AG04449 (cell line): ENCODE results near the gene ST6GALNAC4.
A peak's percentile ranks its signal among the peaks of the same experiment; 100 is the strongest.

ENCODE experiments used
- CTCF ChIA-PET: fragments of 350-600 bp; formaldehyde crosslinking; extraction: SDS; loops from one replicate; lab custom pipeline; 2021; ENCODE audit warnings: antibody characterized with exemption; lab: Yijun Ruan, JAX
- POLR2A ChIA-PET: fragments of 400-600, 350-600 bp; formaldehyde crosslinking; extraction: SDS; loops from one replicate; lab custom pipeline; 2020; ENCODE audit warnings: antibody characterized with exemption, inconsistent platforms; lab: Yijun Ruan, JAX
- DNase-seq: peaks from one replicate; pipeline ENCODE4 v3.0.0-alpha.2; 2010; ENCODE audit warnings: low read depth, low spot score
- H3K4me3 ChIP-seq: 2 replicates; pipeline ENCODE4 v1.5.1; 2011; ENCODE audit warnings: low read depth, mild to moderate bottlenecking, control low read depth, low read length
- TF ChIP-seq, protein P1 (sequence below): IDR thresholded peaks from one replicate; pipeline ENCODE4 v1.5.1; 2011; ENCODE audit warnings: mild to moderate bottlenecking, moderate library complexity, low read length, control low read depth, inconsistent platforms; ENCODE audit not compliant: insufficient read depth; ENCODE audit errors: missing control alignments

The ST6GALNAC4 gene

DNA sequence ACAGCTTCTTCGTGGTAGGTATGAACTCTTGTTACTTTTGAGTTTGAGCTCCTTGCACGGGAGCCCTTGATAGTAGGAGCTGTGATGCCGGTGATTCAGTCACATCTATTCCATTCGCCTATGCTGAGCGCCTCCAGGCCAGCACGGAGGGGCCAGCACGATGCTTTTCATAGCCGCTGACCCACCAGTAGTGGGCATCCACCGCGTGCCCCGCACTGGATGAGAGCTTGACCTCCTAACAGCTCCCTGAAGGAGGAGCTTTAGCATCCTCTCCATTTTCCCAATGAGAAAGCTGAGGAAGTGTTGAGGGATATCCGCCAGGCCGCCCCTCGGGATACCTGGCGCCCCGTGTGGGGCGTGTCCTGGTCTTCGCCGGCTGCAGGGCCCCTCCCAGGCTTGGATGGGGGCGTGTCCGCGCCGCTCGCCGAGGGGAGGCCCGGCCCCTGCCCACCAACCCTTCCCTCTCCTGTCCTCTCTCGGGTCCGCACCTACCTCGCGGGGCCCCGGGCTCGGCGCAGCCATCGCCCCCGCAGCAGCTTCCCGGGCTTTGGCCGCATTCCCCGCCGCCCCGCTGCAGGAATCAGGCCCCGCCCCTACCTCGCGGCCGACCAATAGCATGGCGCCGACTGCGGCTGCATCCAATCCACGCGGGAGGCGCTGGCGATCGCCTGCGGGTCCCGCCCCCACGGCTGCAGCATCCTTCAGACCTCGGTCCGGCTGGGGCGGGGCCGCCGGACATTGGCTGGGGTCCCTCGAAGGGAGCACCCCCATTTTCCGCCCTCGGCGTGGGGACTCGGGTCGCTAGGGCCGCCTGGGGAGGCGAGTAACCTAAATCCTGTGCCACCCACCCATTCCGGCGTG, 13.6 kb upstream of the ST6GALNAC4 start, which contains the start of gene PIP5KL1:
Gene PIP5KL1, minus strand, starts transcription at position 547 of the 861 bp plus-strand sequence. Its CDS starts 25 bp downstream, at position 522.
- DNase-seq, result no peak
- H3K4me3 ChIP-seq, result peak within 1 kb of the TSS; percentile 70
- ChIA-PET CTCF (interaction anchor here (1.0 to 3.6 kb wide), 6 partner anchors 9 to 187 kb away, joined by 3 to 19 read pairs (median 12); no protein-coding TSS in a partner anchor), POLR2A (no interaction called here)
- TF ChIP-seq, protein P1, sequence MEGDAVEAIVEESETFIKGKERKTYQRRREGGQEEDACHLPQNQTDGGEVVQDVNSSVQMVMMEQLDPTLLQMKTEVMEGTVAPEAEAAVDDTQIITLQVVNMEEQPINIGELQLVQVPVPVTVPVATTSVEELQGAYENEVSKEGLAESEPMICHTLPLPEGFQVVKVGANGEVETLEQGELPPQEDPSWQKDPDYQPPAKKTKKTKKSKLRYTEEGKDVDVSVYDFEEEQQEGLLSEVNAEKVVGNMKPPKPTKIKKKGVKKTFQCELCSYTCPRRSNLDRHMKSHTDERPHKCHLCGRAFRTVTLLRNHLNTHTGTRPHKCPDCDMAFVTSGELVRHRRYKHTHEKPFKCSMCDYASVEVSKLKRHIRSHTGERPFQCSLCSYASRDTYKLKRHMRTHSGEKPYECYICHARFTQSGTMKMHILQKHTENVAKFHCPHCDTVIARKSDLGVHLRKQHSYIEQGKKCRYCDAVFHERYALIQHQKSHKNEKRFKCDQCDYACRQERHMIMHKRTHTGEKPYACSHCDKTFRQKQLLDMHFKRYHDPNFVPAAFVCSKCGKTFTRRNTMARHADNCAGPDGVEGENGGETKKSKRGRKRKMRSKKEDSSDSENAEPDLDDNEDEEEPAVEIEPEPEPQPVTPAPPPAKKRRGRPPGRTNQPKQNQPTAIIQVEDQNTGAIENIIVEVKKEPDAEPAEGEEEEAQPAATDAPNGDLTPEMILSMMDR, result peak; percentile 21

DNA sequence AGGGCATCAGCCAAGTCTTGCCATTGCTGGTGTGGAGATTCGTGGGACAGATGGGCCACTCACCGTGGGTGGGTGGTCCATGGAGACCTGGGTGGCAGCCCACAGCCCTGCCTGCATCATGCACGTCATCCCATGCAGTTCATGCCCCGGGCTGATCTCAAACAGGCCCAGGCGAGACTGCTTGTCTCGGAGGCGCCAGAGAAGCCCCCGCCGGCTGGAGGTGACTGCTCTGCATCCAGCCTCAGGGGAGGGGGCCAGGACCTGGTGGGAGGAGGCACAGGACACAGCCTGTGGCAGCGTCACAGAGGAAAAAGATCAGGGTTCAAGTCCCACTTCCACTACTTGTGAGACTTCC, 12.8 kb upstream of the ST6GALNAC4 start:
- no peak overlapping the region for H3K4me3 ChIP-seq
- ChIA-PET POLR2A (interaction anchor here (0.6 kb wide), 1 partner anchor 37 kb away, joined by 3 read pairs; no protein-coding TSS in a partner anchor), CTCF (interaction anchor here (1.0 to 3.6 kb wide), 6 partner anchors 8 to 188 kb away, joined by 3 to 19 read pairs (median 12); no protein-coding TSS in a partner anchor)
- no peak for DNase-seq
- TF ChIP-seq, protein P1, result no peak

DNA sequence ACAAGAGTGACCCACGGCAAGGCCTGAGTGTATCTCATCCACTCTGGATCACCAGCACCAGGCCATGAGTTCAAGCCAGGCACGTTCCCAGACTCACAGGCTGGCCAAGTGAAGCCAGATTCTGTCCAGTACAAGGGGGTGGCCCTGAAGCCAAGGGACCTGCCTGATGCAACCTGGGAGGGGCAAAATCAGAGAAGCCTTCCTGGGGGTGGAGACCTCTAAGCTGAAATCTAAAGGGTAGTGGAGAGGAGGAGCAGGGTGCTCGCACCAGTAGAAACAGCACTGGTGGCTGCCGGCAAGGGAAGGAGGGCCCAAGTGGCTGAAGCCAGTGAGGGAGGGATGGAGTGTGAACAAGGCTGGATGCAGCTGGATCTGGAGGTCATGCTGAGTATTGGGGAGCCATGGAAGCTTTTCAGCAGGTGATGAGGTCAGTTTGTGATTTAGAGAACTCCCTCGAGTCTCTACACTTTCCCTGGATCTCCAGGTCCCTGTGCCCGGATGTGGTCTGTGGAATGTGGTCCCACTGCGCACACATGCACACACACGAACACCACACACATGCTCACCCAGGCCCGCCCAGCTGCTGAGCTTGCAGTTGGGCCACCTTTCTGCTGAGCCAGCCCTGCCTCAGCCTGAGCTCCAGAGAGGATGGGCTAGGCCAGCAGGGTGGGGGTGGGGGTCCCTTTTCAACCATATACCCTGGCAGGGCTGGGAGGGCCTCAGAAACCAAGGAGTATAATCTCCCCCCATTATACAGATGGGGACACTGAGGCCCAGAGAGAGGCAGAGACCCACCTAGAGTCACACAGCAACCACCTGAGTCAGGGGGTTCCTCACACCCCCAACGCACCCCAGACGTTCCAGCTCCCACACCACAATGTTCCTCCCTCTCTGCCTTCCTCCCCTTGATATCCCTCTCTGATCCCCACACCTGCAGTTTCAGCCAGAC, 12.1 kb upstream of the ST6GALNAC4 start:
- no peak overlapping the region for H3K4me3 ChIP-seq

DNA sequence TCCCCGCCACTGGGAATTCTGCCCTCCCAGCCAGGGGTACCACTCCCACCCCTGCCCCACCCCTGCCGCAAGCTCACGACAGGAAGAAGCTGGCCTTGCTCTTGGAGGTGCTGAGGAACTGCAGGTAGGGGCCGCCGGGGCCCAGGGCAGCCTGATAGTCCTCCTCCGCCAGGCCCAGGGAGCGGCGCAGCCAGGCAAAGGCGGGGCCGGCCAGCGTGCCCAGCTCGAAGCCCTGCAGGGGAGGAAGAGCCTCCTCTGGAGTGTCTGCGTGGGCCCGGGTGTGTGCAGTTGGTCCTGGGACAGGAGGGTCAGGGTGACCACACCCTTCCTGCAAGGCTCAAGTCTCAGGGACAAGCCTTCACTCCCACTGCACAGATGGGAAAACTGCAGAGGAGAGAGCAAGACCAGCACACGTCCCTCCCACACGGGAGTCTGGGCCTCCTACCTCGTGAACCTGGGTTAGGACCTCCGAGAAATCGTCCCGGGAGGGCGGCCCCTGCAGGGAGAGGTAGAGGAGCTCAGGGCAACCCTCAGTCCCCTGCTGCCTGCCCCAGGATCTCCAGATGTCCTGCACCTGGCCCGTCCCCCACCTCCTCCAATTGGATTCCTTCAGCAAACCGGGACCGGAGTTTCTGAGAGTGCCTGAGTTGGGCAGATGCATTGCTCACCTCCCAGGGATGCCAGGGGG, 11.3 kb upstream of the ST6GALNAC4 start:
- DNase-seq, result no peak
- CTCF ChIA-PET, result interaction anchor here (0.7 to 3.6 kb wide), 5 partner anchors 8 to 190 kb away, joined by 3 to 19 read pairs (median 11); no protein-coding TSS in a partner anchor
- POLR2A ChIA-PET, result no interaction called here
- no peak overlapping the region for H3K4me3 ChIP-seq
- TF ChIP-seq, protein P1, result no peak

More for the DNA sequence above, 12.1 kb upstream of the ST6GALNAC4 start:
- POLR2A ChIA-PET, result interaction anchor here (0.6 kb wide), 1 partner anchor 38 kb away, joined by 3 read pairs; no protein-coding TSS in a partner anchor
- CTCF ChIA-PET, result interaction anchor here (0.7 to 3.6 kb wide), 6 partner anchors 9 to 189 kb away, joined by 3 to 19 read pairs (median 12); no protein-coding TSS in a partner anchor
- no peak for DNase-seq
- TF ChIP-seq, protein P1, result no peak

DNA sequence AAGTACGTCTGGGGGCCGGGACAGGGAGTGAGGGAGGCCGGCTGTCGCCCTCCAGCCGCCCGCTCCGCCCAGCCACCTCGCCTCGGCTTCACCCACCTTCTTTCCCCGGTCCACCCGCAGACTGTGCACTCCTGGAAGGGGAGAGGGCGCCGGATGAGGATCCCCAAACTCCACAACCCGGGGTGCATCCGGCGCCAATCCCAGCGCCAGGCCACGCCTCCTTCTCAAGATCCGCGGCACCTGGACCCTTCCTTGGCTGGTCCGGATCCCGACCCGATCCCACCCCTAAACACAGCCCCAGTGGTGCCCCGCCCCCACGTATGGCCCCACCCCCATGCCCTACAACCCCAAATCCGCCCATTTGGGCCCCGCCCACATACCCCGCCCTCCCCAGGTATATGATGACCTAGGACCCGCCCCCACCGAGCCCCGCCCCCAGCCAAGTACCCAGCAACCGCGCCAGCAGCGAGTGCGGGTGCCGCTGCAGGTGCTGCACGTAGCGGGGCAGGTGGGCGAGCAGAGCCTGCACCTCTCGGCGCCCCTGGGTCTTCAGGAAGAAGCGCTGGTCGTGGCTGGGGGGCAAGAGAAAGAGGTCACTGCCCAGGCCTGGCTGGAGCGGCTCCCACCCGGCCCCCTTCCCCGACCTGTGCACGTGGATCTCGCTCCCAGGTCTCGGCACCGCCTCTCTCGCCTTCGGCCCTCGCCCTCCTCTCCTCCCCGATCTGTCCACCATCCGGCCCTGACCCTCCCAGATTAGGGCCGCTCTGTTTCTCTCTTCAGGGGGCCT, 10.6 kb upstream of the ST6GALNAC4 start:
- ChIA-PET CTCF (interaction anchor here (0.7 to 3.6 kb wide), 2 partner anchors 107 to 190 kb away, joined by 3 to 19 read pairs; no protein-coding TSS in a partner anchor), POLR2A (no interaction called here)
- DNase-seq, result no peak
- TF ChIP-seq, protein P1, result no peak
- peak overlapping the region; percentile 32; the same call in 1 of the 2 replicates for H3K4me3 ChIP-seq
